HUES6 (cell line): ENCODE data around the gene TRPV5.

Experiments
- H3K27ac ChIP-seq: 2 replicates; pipeline ENCODE4 v1.7.0; 2013; ENCODE audit warnings: low read depth, mild to moderate bottlenecking, low read length, inconsistent platforms
- H3K27me3 ChIP-seq: 2 replicates; pipeline ENCODE4 v1.6.1; 2013; ENCODE audit warnings: low read length; ENCODE audit not compliant: control insufficient read depth, insufficient read depth
- H3K36me3 ChIP-seq: 2 replicates; pipeline ENCODE4 v1.6.1; 2013; ENCODE audit warnings: low read length; ENCODE audit not compliant: control insufficient read depth, insufficient read depth
- H3K4me1 ChIP-seq: 2 replicates; pipeline ENCODE4 v1.6.1; 2013; ENCODE audit warnings: low read length; ENCODE audit not compliant: control insufficient read depth, insufficient read depth
- H3K4me3 ChIP-seq: 2 replicates; pipeline ENCODE4 v1.5.1; 2013; ENCODE audit warnings: low read depth, low read length
- H3K9ac ChIP-seq: one replicate; pipeline ENCODE4 v1.6.1; 2013; ENCODE audit warnings: mild to moderate bottlenecking, low read length
- H3K9me3 ChIP-seq: 2 replicates; pipeline ENCODE4 v1.6.1; 2013; ENCODE audit warnings: low read depth, low read length; ENCODE audit not compliant: control insufficient read depth, insufficient read depth

The TRPV5 gene

DNA sequence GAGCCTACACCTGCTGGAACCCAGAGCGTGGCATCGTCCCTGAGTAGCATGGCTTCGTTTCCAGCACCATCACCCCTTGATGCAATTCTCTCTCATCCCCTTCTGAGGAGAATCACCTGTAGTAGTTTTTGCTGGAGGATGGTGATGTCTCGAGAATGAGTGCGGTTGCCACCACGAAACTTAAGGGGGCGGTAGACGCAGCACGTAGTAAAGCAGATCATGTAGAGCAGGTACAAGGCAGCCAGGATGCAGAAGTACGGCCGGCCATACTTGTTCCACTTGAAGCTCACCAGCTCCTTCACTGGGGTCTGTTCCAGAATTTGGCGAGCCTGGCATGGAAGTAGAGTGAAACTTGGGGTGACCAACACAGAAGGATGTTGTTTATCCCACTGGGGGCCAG is 8.1 kb downstream of the TRPV5 start:
- H3K27ac ChIP-seq: no peak overlapping the region
- no peaks in the 10 kb centered on the region for H3K36me3 ChIP-seq
- no peak overlapping the region for H3K9ac ChIP-seq
- peaks cover 16% of the 10 kb centered on the region for H3K27me3 ChIP-seq
- no peaks in the 10 kb centered on the region for H3K9me3 ChIP-seq
- H3K4me1 ChIP-seq: no peaks in the 10 kb centered on the region
- no peak overlapping the region for H3K4me3 ChIP-seq

DNA sequence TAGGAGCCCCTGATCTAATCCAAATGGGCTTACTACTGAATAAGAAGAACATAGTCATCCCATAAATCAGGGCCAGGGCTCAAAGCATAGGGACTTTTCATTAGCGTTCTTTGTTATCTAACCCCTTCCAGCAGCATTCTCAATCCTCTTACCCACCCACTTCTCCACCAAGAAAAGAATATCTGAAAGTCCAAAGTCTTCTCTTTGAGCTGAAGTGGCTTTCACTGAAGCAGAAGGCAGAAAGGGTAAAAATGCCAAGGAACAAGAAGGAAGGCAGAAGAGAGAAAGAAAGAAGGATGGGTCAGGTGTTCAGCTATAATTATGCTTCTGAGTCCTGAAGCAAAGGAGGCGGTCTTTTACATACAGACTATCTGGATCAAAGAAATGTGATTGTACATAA is 10.2 kb downstream of the TRPV5 start:
- no peaks in the 10 kb centered on the region for H3K9me3 ChIP-seq
- no peak overlapping the region for H3K4me3 ChIP-seq
- peaks cover 16% of the 10 kb centered on the region for H3K27me3 ChIP-seq
- no peaks in the 10 kb centered on the region for H3K36me3 ChIP-seq
- H3K9ac ChIP-seq: no peak overlapping the region
- H3K4me1 ChIP-seq: no peaks in the 10 kb centered on the region
- H3K27ac ChIP-seq: no peak overlapping the region

- Histone ChIP-seq H3K36me3 (no peaks in the 10 kb centered on the region), H3K27me3 (no peaks in the 10 kb centered on the region), H3K9me3 (no peaks in the 10 kb centered on the region), H3K9ac (no peak overlapping the region), H3K4me3 (no peak overlapping the region), H3K27ac (no peak overlapping the region), H3K4me1 (no peaks in the 10 kb centered on the region)
Observed at GRCh38 chr7:142919656-142920055, 13.9 kb downstream of the TRPV5 start.

DNA sequence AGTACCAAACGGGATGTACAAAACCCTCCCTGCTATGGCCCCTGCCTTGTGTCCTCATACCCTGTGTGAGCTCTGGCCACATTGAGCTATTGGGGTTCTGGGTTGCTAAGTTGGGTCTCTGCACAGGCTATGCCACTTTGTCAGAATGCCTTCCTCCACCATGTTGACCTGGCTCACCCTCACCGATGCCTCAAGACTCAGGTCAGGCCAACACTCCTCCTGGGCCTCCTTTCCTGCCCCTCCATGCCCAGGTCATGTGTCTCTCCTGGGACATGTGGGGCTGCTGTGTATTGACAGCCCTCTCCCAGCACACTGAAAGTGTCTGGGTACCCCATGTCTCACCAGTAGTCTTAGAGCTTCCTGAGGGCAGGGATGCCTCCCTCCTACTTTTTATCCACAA is 14.6 kb downstream of the TRPV5 start:
- H3K9me3 ChIP-seq: no peaks in the 10 kb centered on the region
- H3K4me3 ChIP-seq: no peak overlapping the region
- no peak overlapping the region for H3K9ac ChIP-seq
- H3K27me3 ChIP-seq: no peaks in the 10 kb centered on the region
- no peaks in the 10 kb centered on the region for H3K4me1 ChIP-seq
- H3K36me3 ChIP-seq: no peaks in the 10 kb centered on the region
- no peak overlapping the region for H3K27ac ChIP-seq

- Histone ChIP-seq H3K27ac (no peak overlapping the region), H3K9ac (no peak overlapping the region), H3K4me1 (no peaks in the 10 kb centered on the region), H3K36me3 (no peaks in the 10 kb centered on the region), H3K27me3 (no peaks in the 10 kb centered on the region), H3K4me3 (no peak overlapping the region), H3K9me3 (no peaks in the 10 kb centered on the region)
Observed at GRCh38 chr7:142917447-142917846, 16.1 kb downstream of the TRPV5 start.

- H3K27me3 ChIP-seq: no peaks in the 10 kb centered on the region
Observed at GRCh38 chr7:142916508-142916907, 17.0 kb downstream of the TRPV5 start.

DNA sequence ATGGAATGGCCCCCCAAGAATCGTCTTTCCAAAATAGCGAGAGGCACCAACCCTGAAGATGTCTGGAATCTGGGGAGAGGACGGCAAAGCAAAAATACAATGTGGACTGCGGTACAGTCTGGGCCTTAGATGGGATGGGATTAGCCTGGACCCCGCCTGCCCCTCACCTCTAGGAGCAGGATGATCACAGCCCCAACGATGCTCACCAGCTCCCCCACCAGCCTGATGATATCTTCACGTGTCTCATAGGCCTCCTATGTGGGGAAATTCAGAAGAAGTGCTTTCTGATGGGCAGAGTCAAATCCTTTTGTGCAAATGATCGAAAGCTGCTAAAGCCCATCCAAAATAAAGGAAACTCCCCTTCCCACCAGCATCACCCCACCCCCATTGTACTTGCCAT is 18.2 kb downstream of the TRPV5 start:
- Histone ChIP-seq H3K4me3 (no peak overlapping the region), H3K27ac (no peak overlapping the region), H3K36me3 (no peaks in the 10 kb centered on the region), H3K9me3 (no peaks in the 10 kb centered on the region), H3K4me1 (no peaks in the 10 kb centered on the region), H3K9ac (no peak overlapping the region), H3K27me3 (no peaks in the 10 kb centered on the region)

More at GRCh38 chr7:142916508-142916907, 17.0 kb downstream of the TRPV5 start:
- no peaks in the 10 kb centered on the region for H3K36me3 ChIP-seq
- H3K9me3 ChIP-seq: no peaks in the 10 kb centered on the region
- no peaks in the 10 kb centered on the region for H3K4me1 ChIP-seq
- no peak overlapping the region for H3K27ac ChIP-seq
- H3K9ac ChIP-seq: no peak overlapping the region
- H3K4me3 ChIP-seq: no peak overlapping the region

- Histone ChIP-seq H3K4me1 (no peaks in the 10 kb centered on the region), H3K4me3 (no peak overlapping the region), H3K27me3 (no peaks in the 10 kb centered on the region), H3K27ac (no peak overlapping the region), H3K9ac (no peak overlapping the region), H3K36me3 (no peaks in the 10 kb centered on the region), H3K9me3 (no peaks in the 10 kb centered on the region)
Observed at GRCh38 chr7:142914121-142914520, 19.4 kb downstream of the TRPV5 start.

DNA sequence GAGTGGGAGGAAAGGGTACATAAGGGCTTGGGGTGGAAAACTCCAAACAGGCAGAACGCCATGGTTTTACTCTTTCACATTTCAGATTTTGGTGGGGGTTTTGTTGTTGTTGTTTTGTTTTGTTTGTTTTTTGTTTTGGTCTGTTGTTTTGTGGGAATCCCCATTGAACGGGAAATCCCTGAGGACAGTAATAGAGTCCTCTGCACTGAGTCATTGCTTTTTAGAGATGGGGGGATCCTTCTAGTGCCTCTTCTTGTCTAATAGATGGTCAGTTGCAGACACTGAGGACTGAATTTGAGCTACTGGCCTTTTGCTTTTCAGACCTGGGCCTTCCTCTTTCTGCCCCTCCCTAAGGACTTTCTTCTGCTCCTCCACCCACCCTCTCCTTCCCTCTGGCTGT is 20.0 kb downstream of the TRPV5 start:
- Histone ChIP-seq H3K36me3 (no peaks in the 10 kb centered on the region), H3K9ac (no peak overlapping the region), H3K9me3 (no peaks in the 10 kb centered on the region), H3K4me1 (no peaks in the 10 kb centered on the region), H3K27ac (no peak overlapping the region), H3K4me3 (no peak overlapping the region), H3K27me3 (no peaks in the 10 kb centered on the region)

GRCh38 chr7:142913051-142913450 is 20.5 kb downstream of the TRPV5 start:
- no peak overlapping the region for H3K4me3 ChIP-seq
- H3K27me3 ChIP-seq: no peaks in the 10 kb centered on the region
- H3K27ac ChIP-seq: no peak overlapping the region
- H3K36me3 ChIP-seq: no peaks in the 10 kb centered on the region
- H3K9ac ChIP-seq: no peak overlapping the region
- H3K4me1 ChIP-seq: no peaks in the 10 kb centered on the region
- no peaks in the 10 kb centered on the region for H3K9me3 ChIP-seq

DNA sequence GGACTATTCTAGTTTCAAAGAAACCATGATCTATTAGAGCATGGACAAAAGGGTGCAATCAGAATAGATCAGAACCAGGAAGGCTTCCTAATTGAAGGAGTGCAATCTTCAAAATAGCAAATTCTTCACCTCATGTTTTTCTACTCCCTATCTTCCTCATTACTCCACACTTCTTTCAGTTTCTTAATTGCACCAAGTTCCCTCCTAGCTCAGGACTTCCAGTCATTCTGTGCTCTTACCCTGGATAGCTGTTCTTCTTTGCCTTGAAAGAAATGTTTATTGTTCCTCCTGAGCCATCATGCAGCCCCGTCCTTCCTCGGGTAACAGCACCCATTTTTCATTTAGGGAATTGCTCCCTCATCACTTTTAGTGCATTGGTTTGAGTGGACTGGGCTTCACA is 23.1 kb downstream of the TRPV5 start:
- Histone ChIP-seq H3K27me3 (no peaks in the 10 kb centered on the region), H3K27ac (no peak overlapping the region), H3K9me3 (peaks cover 19% of the 10 kb centered on the region), H3K4me1 (no peaks in the 10 kb centered on the region), H3K9ac (no peak overlapping the region), H3K36me3 (no peaks in the 10 kb centered on the region), H3K4me3 (no peak overlapping the region)

DNA sequence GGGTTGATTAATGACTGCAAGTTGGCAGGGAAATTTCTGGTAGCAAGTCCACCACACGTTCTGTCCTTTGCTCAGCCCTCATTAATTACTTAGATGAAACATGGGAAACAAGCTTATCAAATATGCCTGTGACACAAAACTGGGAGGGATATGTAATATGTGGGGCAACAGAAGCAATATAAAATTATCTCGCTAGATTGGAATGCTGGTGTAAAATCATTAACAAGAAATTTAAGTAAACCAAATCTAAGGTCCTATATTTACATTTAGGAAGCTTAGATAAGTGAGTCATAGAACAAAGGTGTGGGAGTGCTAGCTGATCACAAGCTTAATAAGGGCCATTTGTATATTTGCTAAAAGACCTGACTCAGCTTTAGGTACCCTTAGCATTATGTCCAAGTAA is 23.5 kb downstream of the TRPV5 start:
- Histone ChIP-seq H3K27ac (no peak overlapping the region), H3K4me3 (no peak overlapping the region), H3K4me1 (no peaks in the 10 kb centered on the region), H3K9me3 (peaks cover 19% of the 10 kb centered on the region), H3K36me3 (no peaks in the 10 kb centered on the region), H3K9ac (no peak overlapping the region), H3K27me3 (no peaks in the 10 kb centered on the region)
